Nephron (organoid): ENCODE data around the gene TAX1BP1.

ENCODE experiments used
- H3K27ac Mint-ChIP-seq, 3 experiments: 2 replicates each; pipeline ENCODE4 v1.8.0; 2020; ENCODE audit warnings: mixed read lengths in 3 of 3, mild to moderate bottlenecking in 2 of 3, moderate library complexity in 1 of 3
- H3K27me3 Mint-ChIP-seq: 2 replicates; pipeline ENCODE4 v1.8.0; 2021; ENCODE audit warnings: low read depth, mild to moderate bottlenecking, moderate library complexity, mixed read lengths
- H3K36me3 Mint-ChIP-seq: 2 replicates; pipeline ENCODE4 v1.8.0; 2020; ENCODE audit warnings: low read depth, mixed read lengths
- H3K4me1 Mint-ChIP-seq: 2 replicates; pipeline ENCODE4 v1.8.0; 2020; ENCODE audit warnings: mixed read lengths
- H3K4me3 Mint-ChIP-seq, 3 experiments: 2 replicates each; pipeline ENCODE4 v1.8.0; 2020; ENCODE audit warnings: mild to moderate bottlenecking in 3 of 3, mixed read lengths in 3 of 3, moderate library complexity in 2 of 3
- H3K9me3 Mint-ChIP-seq: 2 replicates; pipeline ENCODE4 v1.8.0; 2020; ENCODE audit warnings: mixed read lengths
- TF ChIP-seq, protein P1 (sequence below), 3 experiments: fragments of 200-600 bp; sonication (generic); IDR thresholded peaks; one replicate each; pipeline ENCODE4 v1.5.0; 2021; ENCODE audit warnings: antibody characterized with exemption in 3 of 3; ENCODE audit not compliant: unreplicated experiment in 3 of 3

The TAX1BP1 gene

DNA sequence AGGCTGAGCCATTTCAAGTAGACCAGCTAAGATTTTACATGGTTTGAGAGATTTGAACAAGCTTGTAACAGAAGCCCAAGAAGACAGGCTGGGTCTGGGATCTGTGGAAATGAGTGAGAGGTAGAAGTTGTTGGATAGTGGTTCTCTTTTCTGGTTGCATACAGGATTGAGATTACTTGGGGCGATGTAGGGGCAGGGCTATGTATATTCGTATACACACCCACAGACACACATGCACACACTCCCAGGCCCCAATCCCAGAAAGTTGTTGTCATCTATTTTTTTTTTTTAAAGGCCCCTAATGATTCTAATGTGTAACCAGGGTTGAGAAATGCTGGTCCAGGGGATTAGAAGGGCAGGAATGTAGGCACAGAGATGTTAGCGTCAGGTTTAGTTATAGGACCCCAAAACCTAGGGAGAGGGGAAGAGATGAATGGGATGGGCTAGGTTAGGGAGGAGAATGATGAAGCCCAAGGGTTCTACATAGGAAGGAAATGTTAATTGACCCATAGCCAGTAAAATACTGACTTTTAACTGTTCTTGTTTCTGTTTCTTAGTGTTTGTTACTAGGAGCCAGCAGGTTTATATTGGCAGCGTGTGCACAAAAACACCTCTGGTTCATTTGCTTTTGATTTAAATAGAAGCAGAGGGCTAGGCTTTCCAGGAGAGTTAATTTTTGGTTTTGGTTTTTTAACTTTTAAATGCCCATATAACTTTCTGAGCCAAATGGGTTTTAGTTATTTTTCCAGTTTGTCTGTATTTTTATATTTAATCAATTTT is 7.8 kb downstream of the TAX1BP1 start:
- H3K36me3 Mint-ChIP-seq, result peaks cover 36% of the 10 kb centered on the region

DNA sequence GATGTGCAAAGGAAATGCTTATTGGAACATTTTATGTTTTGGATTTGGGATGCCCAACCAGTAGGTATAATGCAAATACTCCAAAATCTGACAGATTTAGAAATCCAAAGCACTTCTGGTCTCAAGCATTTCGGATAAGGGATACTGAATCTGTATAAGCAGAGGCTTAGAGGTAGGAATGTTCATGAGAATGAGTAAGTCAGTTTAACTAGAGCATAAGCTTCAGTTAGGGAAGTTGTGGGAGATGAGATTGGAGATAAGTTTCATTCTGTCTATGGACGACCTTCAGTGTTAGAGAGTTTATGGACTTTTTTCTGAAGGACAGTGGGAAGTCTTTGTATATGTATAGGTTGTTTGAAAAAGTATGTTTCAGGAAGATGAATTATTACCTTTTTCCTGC is 10.4 kb downstream of the TAX1BP1 start:
- Mint-ChIP-seq H3K27me3 (no peaks in the 10 kb centered on the region), H3K4me1 (peaks cover 5% of the 10 kb centered on the region), H3K9me3 (no peaks in the 10 kb centered on the region), H3K27ac (no peak overlapping the region), H3K36me3 (peaks cover 51% of the 10 kb centered on the region), H3K4me3 (no peak overlapping the region)
- TF ChIP-seq, protein P1, sequence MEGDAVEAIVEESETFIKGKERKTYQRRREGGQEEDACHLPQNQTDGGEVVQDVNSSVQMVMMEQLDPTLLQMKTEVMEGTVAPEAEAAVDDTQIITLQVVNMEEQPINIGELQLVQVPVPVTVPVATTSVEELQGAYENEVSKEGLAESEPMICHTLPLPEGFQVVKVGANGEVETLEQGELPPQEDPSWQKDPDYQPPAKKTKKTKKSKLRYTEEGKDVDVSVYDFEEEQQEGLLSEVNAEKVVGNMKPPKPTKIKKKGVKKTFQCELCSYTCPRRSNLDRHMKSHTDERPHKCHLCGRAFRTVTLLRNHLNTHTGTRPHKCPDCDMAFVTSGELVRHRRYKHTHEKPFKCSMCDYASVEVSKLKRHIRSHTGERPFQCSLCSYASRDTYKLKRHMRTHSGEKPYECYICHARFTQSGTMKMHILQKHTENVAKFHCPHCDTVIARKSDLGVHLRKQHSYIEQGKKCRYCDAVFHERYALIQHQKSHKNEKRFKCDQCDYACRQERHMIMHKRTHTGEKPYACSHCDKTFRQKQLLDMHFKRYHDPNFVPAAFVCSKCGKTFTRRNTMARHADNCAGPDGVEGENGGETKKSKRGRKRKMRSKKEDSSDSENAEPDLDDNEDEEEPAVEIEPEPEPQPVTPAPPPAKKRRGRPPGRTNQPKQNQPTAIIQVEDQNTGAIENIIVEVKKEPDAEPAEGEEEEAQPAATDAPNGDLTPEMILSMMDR (IDR thresholded peaks at IDR 0.05; ENCODE audit: unreplicated experiment in 3 of 3), result no peak

More for the DNA sequence above, 7.8 kb downstream of the TAX1BP1 start:
- TF ChIP-seq, protein P1 (IDR thresholded peaks at IDR 0.05; ENCODE audit: unreplicated experiment in 3 of 3), result no peak
- H3K9me3 Mint-ChIP-seq, result no peaks in the 10 kb centered on the region
- H3K4me3 Mint-ChIP-seq, result no peak overlapping the region
- H3K27ac Mint-ChIP-seq, result peak overlapping the region in 1 of 3 experiments; percentile 1
- H3K4me1 Mint-ChIP-seq, result peaks cover 13% of the 10 kb centered on the region
- no peaks in the 10 kb centered on the region for H3K27me3 Mint-ChIP-seq

DNA sequence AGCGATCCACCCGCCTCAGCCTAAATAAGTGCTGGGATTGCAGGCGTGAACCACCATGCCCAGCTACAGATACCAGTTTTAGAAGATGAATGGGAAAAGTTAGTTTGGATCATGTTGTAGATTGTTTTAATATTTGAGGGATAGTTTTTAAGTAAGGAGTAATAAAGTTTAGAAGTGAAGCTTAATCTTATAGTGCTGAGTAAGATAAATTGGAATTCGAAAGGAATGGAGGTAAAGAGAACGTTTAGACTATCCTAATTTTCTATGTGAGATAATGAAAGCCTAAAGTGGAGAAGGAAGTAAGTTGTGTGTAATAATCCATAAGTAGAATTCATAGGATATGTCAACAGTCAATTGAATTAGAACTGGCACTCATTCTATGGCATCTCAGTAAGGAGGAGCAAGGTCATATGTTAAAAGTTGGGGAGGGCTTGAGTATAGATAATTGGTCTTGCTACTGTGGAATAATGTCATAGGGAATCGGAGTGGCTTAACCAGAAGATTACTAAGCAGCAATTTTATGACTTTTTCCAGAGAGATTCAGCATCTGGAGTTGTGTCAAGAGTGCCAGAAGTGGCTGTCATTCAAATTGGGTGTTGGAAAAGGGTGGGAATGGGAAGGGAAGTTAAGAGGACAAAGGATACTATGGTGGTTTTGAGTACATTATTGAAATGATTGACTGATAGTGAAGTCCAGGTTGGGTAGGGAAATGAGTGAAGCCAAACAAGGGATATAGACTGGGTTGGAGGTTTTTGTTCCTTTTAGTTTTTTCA is 12.1 kb downstream of the TAX1BP1 start:
- no peaks in the 10 kb centered on the region for H3K27me3 Mint-ChIP-seq
- H3K36me3 Mint-ChIP-seq, result peaks cover 62% of the 10 kb centered on the region
- H3K9me3 Mint-ChIP-seq, result no peaks in the 10 kb centered on the region
- H3K4me3 Mint-ChIP-seq, result no peak overlapping the region
- no peak overlapping the region for H3K27ac Mint-ChIP-seq
- TF ChIP-seq, protein P1 (IDR thresholded peaks at IDR 0.05; ENCODE audit: unreplicated experiment in 3 of 3), result no peak
- no peaks in the 10 kb centered on the region for H3K4me1 Mint-ChIP-seq

DNA sequence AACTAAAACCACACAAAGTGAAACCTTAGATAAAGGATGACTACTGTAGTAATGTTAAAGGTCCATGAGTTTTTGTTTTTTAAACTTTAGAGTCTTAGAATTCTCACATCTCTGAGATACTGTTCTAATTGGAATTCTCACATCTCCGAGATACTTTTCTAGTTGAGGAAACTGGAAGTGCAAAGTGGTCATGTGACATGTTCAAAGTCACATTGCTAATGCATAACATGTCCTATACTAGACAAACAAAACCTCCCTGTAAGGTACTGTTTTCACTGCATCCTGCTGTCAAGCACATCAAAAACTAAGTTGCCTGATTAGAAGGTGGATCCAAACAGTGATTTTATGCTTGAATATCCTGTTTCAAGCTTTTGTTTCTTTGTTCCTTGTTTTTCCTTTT is 13.9 kb downstream of the TAX1BP1 start:
- no peaks in the 10 kb centered on the region for H3K9me3 Mint-ChIP-seq
- no peaks in the 10 kb centered on the region for H3K27me3 Mint-ChIP-seq
- H3K27ac Mint-ChIP-seq, result no peak overlapping the region
- H3K4me3 Mint-ChIP-seq, result no peak overlapping the region
- peaks cover 73% of the 10 kb centered on the region for H3K36me3 Mint-ChIP-seq
- TF ChIP-seq, protein P1 (IDR thresholded peaks at IDR 0.05; ENCODE audit: unreplicated experiment in 3 of 3), result no peak
- H3K4me1 Mint-ChIP-seq, result no peaks in the 10 kb centered on the region

DNA sequence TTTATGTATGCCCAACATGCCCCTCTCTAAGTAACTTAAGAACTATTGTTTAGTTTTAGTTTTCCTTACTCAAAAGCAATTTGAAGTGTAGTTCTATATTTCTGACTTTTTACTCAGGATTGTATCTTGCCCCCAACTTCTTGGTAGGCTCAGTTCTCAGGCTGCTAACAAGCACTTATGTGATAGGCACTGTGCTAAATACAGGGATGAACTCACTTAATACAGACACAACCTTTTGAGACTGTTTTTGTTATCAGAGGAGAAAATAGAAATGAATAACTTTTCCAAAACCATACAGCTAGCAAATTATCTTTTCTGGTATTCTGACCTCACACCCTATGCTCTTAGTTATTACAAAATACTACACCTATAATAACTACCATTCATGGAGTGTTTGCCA is 16.3 kb downstream of the TAX1BP1 start:
- no peak overlapping the region for H3K27ac Mint-ChIP-seq
- no peaks in the 10 kb centered on the region for H3K27me3 Mint-ChIP-seq
- TF ChIP-seq, protein P1 (IDR thresholded peaks at IDR 0.05; ENCODE audit: unreplicated experiment in 3 of 3), result no peak
- H3K36me3 Mint-ChIP-seq, result peaks cover 71% of the 10 kb centered on the region
- H3K4me3 Mint-ChIP-seq, result no peak overlapping the region
- peaks cover 2% of the 10 kb centered on the region for H3K9me3 Mint-ChIP-seq
- no peaks in the 10 kb centered on the region for H3K4me1 Mint-ChIP-seq
